Measurements from ENCODE around the gene TENM4. TPM values are rescaled to one million over a fixed set of nuclear protein-coding genes. Genes with fewer than 3 reads are reported as not detected.

TENM4 gene
- polyA plus RNA-seq, 3 donors, result 0.31 to 1.7 TPM; not detected in 1

DNA sequence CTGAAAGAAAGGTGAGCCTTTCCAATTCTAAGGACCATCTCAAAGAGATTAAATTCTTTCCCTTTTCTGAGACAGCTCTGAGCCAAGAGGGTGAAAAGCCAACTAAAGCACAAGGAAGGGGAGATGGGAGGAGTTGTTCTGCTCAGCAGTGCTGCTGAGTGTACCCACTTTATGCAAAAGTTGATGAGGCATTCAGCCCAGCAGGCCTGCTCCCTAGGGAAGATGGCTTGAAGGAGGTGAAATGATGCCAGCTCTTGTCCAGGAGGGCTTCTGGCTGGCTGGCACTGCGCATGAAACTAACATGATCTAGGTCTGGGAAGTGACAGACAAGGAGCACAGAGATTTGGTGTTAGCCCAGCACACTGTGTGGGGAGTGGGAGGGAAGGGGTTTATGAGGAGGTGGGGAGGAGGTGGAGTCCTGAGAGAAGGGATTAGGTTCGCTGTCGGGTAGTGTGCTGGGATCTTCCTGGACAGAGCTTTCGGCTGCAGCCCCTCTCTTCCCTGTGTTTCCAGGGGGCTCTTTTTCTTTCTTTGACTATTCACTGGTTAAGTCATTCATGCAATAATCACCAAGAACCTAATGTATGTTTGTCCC, 640.6 kb downstream of the TENM4 start:
- peak overlapping the region in 4 of 7 donors; percentile 81 to 96 (median 89) for H3K27ac Mint-ChIP-seq
- WGBS (ENCODE audit: insufficient coverage), result 100% methylated on average over 2 of the region's 4 CpGs
- Histone ChIP-seq H3K36me3 (replicated peaks in 1 of 2; ENCODE audit: control insufficient read depth in 1 of 2, insufficient read depth in 2 of 2, low read length in 2 of 2) (no peaks in the 10 kb centered on the region), H2AFZ (ENCODE audit: insufficient read depth, low read depth, low read length, poor library complexity, severe bottlenecking) (no peak overlapping the region), H3K4me2 (replicated peaks; ENCODE audit: extremely low read depth, low read length, poor library complexity, severe bottlenecking) (no peak overlapping the region), H3K27ac (ENCODE audit: low read depth in 1 of 2, low read length in 2 of 2) (peak overlapping the region in 1 of 2 donors; percentile 92), H3K4me3 (replicated peaks in 1 of 3; ENCODE audit: low read depth in 2 of 3, low read length in 3 of 3) (no peak overlapping the region), H3K27me3 (ENCODE audit: control insufficient read depth in 2 of 2, insufficient read depth in 2 of 2, low read length in 2 of 2) (no peaks in the 10 kb centered on the region), H4K20me1 (ENCODE audit: insufficient read depth, low read length) (no peaks in the 10 kb centered on the region), H3K79me2 (ENCODE audit: insufficient read depth, low read length) (no peaks in the 10 kb centered on the region), H3K9me3 (replicated peaks in 1 of 2; ENCODE audit: control insufficient read depth in 1 of 2, insufficient read depth in 1 of 2, low read length in 2 of 2) (no peaks in the 10 kb centered on the region), H3K9ac (ENCODE audit: insufficient read depth, low read length, poor library complexity, severe bottlenecking) (no peak overlapping the region), H3K4me1 (ENCODE audit: control insufficient read depth in 1 of 2, insufficient read depth in 2 of 2, low read length in 2 of 2) (peaks cover 15 to 47% of the 10 kb centered on the region in 2 donors)
- intact Hi-C loops (cut with micrococcal nuclease), result no loop called here
- H3K36me3 Mint-ChIP-seq, result no peaks in the 10 kb centered on the region
- no peak overlapping the region for H3K4me3 Mint-ChIP-seq
- no peak for DNase-seq
- TF ChIP-seq, protein P1, sequence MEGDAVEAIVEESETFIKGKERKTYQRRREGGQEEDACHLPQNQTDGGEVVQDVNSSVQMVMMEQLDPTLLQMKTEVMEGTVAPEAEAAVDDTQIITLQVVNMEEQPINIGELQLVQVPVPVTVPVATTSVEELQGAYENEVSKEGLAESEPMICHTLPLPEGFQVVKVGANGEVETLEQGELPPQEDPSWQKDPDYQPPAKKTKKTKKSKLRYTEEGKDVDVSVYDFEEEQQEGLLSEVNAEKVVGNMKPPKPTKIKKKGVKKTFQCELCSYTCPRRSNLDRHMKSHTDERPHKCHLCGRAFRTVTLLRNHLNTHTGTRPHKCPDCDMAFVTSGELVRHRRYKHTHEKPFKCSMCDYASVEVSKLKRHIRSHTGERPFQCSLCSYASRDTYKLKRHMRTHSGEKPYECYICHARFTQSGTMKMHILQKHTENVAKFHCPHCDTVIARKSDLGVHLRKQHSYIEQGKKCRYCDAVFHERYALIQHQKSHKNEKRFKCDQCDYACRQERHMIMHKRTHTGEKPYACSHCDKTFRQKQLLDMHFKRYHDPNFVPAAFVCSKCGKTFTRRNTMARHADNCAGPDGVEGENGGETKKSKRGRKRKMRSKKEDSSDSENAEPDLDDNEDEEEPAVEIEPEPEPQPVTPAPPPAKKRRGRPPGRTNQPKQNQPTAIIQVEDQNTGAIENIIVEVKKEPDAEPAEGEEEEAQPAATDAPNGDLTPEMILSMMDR (IDR thresholded peaks at IDR 0.05), result no peak
- H3K4me1 Mint-ChIP-seq, result peaks cover 18% of the 10 kb centered on the region
- H3K9me3 Mint-ChIP-seq, result no peaks in the 10 kb centered on the region
- peaks cover 0 to 2% (median 0%) of the 10 kb centered on the region in 3 donors for H3K27me3 Mint-ChIP-seq (ENCODE audit: low read depth in 3 of 3)

DNA sequence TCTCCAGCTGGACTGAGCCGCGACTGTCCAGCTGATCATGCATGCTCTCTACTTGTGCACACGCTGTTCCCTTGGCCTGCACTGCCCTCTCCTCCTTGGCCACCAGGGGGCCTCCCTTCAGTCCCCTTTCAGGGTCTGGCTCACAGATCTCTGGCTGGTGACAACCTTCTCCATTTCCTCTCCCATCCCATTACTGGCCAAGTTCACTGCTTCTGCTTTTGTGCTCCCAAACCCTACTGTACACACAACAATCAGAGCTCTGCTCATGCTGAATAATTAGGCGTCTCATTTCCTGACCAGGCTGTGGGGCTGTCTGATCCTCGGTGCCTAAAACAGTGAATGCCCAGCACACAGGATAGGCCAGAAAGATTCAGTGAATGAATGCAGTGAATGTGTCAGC, 642.2 kb downstream of the TENM4 start:
- WGBS (ENCODE audit: insufficient coverage), result 35% methylated on average over 5 of the region's 5 CpGs
- peak; percentile 69 to 91 (median 74) for DNase-seq
- Histone ChIP-seq H3K4me1 (ENCODE audit: control insufficient read depth in 1 of 2, insufficient read depth in 2 of 2, low read length in 2 of 2) (peaks cover 15 to 47% of the 10 kb centered on the region in 2 donors), H3K4me3 (replicated peaks in 1 of 3; ENCODE audit: low read depth in 2 of 3, low read length in 3 of 3) (no peak overlapping the region), H3K36me3 (replicated peaks in 1 of 2; ENCODE audit: control insufficient read depth in 1 of 2, insufficient read depth in 2 of 2, low read length in 2 of 2) (no peaks in the 10 kb centered on the region), H3K4me2 (replicated peaks; ENCODE audit: extremely low read depth, low read length, poor library complexity, severe bottlenecking) (no peak overlapping the region), H3K9me3 (replicated peaks in 1 of 2; ENCODE audit: control insufficient read depth in 1 of 2, insufficient read depth in 1 of 2, low read length in 2 of 2) (no peaks in the 10 kb centered on the region), H3K79me2 (ENCODE audit: insufficient read depth, low read length) (no peaks in the 10 kb centered on the region), H3K27ac (ENCODE audit: low read depth in 1 of 2, low read length in 2 of 2) (peak overlapping the region; percentile 46 to 60), H4K20me1 (ENCODE audit: insufficient read depth, low read length) (no peaks in the 10 kb centered on the region), H2AFZ (ENCODE audit: insufficient read depth, low read depth, low read length, poor library complexity, severe bottlenecking) (peak overlapping the region; percentile 44), H3K27me3 (ENCODE audit: control insufficient read depth in 2 of 2, insufficient read depth in 2 of 2, low read length in 2 of 2) (peaks cover 0 to 4% of the 10 kb centered on the region in 2 donors), H3K9ac (ENCODE audit: insufficient read depth, low read length, poor library complexity, severe bottlenecking) (no peak overlapping the region)
- intact Hi-C loops (cut with micrococcal nuclease), result no loop called here
- no peaks in the 10 kb centered on the region for H3K9me3 Mint-ChIP-seq
- H3K27ac Mint-ChIP-seq, result peak overlapping the region in 6 of 7 donors; percentile 53 to 96 (median 82)
- H3K4me3 Mint-ChIP-seq, result peak overlapping the region in 1 of 2 donors; percentile 62
- TF ChIP-seq, protein P1 (IDR thresholded peaks at IDR 0.05), result peak; percentile 88
- H3K27me3 Mint-ChIP-seq (ENCODE audit: low read depth in 3 of 3), result peaks cover 1 to 9% (median 6%) of the 10 kb centered on the region in 3 donors
- no peaks in the 10 kb centered on the region for H3K36me3 Mint-ChIP-seq
- peaks cover 18% of the 10 kb centered on the region for H3K4me1 Mint-ChIP-seq

Measured in CD14-positive monocyte (primary cell).